PC-9 (cell line): ENCODE results near the gene GLRX3. TPM values are rescaled to one million over a fixed set of nuclear protein-coding genes. Genes with fewer than 3 reads are reported as not detected.

ENCODE experiments used
- BruUV-seq: library from RNA; stranded (reverse); fragments of 400-500 nt; replicated peaks from 2 replicates; lab custom pipeline; 2021; lab: Mats Ljungman, UMichigan
- CTCF ChIA-PET: fragments of 300-600 bp; sonication (Branson Sonifier 250); formaldehyde crosslinking; loops from one replicate; lab custom pipeline; 2022; ENCODE audit warnings: antibody characterized with exemption; lab: Charles Lee
- POLR2A ChIA-PET: fragments of 300-600 bp; sonication (Branson Sonifier 250); formaldehyde crosslinking; loops from one replicate; lab custom pipeline; 2022; ENCODE audit warnings: antibody characterized with exemption; ENCODE audit not compliant: unreplicated experiment; lab: Charles Lee
- DNase-seq, 2 experiments: peaks; one replicate each; pipeline versions ENCODE4 v3.0.0 to v3.0.0-alpha.2; 2015 to 2022; ENCODE audit warnings: mixed read lengths in 1 of 2
- H2AFZ ChIP-seq: fragments of 200-600 bp; sonication (generic); 2 replicates; pipeline ENCODE4 v1.8.1; 2017; ENCODE audit warnings: antibody characterized with exemption
- H3F3A ChIP-seq: fragments of 200-600 bp; sonication (generic); 2 replicates; pipeline ENCODE4 v1.8.1; 2017; ENCODE audit warnings: antibody characterized with exemption, mild to moderate bottlenecking, low read depth; ENCODE audit not compliant: insufficient read depth
- H3K27ac ChIP-seq: fragments of 200-600 bp; sonication (generic); 2 replicates; pipeline ENCODE4 v1.6.1; 2016; ENCODE audit warnings: mixed run types
- H3K27me3 ChIP-seq: fragments of 200-600 bp; sonication (generic); 2 replicates; pipeline ENCODE4 v1.6.1; 2016; ENCODE audit warnings: low read depth, mixed run types; ENCODE audit not compliant: insufficient read depth
- H3K36me3 ChIP-seq: fragments of 200-600 bp; sonication (generic); 2 replicates; pipeline ENCODE4 v1.6.1; 2016; ENCODE audit warnings: low read depth, mixed run types
- H3K4me1 ChIP-seq: fragments of 200-600 bp; sonication (generic); replicated peaks from 2 replicates; pipeline ENCODE4 v1.6.1; 2016; ENCODE audit warnings: mixed run types; ENCODE audit not compliant: insufficient read depth
- H3K4me2 ChIP-seq: fragments of 200-600 bp; sonication (generic); 2 replicates; pipeline ENCODE4 v1.6.1; 2017; ENCODE audit warnings: mixed run types
- H3K4me3 ChIP-seq: fragments of 200-600 bp; sonication (generic); 2 replicates; pipeline ENCODE4 v1.6.1; 2016; ENCODE audit warnings: mixed run types
- H3K79me2 ChIP-seq: fragments of 200-600 bp; sonication (generic); 2 replicates; pipeline ENCODE4 v1.6.1; 2017; ENCODE audit warnings: low read depth, mixed run types
- H3K9me2 ChIP-seq: fragments of 200-600 bp; sonication (generic); 2 replicates; pipeline ENCODE4 v1.8.1; 2017; ENCODE audit warnings: mild to moderate bottlenecking; ENCODE audit not compliant: insufficient read depth
- H3K9me3 ChIP-seq: fragments of 200-600 bp; sonication (generic); 2 replicates; pipeline ENCODE4 v1.8.1; 2016; ENCODE audit warnings: low read depth; ENCODE audit not compliant: insufficient read depth
- H4K20me1 ChIP-seq: fragments of 200-600 bp; sonication (generic); 2 replicates; pipeline ENCODE4 v1.8.1; 2017; ENCODE audit not compliant: insufficient read depth
- EZH2 ChIP-seq: fragments of 200-600 bp; sonication (generic); IDR thresholded peaks from 2 replicates; pipeline ENCODE4 v1.8.0; 2017; ENCODE audit warnings: antibody characterized with exemption, low read depth
- intact Hi-C: fragments of 100-400 bp; cut with micrococcal nuclease; formaldehyde crosslinking; loops from one replicate; pipeline ENCODE4 v1.10.0; 2022; ENCODE audit not compliant: unreplicated experiment
- total RNA-seq: library from RNA; stranded (reverse); gene quantifications from 2 replicates; pipeline ENCODE4 v1.2.3, GENCODE V29; 2021
- TF ChIP-seq, protein P1 (sequence below): fragments of 200-600 bp; sonication (generic); conservative IDR thresholded peaks from 2 replicates; pipeline ENCODE4 v1.6.1; 2017; ENCODE audit warnings: mixed run types, antibody characterized with exemption, mild to moderate bottlenecking, moderate library complexity

The GLRX3 gene
- total RNA-seq, 1 experiment from 2014 or later = 78.0 TPM

DNA sequence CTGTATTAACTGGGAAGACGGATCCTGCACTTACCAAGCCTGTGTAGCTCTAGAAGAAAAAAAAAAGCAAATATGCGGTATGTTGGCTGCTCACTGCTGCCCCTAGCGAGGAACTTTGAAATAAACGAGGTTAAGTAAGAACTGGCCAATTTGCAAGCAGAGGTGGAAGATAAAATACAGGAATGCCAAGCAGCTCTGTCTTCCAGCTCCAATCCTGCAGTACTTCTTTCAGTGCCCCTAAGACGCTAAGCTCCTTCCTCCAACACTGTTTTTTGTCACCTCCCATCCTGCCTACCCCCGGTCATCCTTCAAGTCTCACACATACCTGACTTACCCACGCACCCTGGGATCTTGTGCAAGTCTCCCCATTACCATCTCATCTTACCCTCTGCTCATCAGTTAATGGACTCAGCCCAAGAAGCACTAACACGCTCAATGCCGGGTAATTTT lies 26.4 kb upstream of the GLRX3 start:
- Histone ChIP-seq H2AFZ (peak overlapping the region; percentile 84), H3K27ac (peak overlapping the region; percentile 53; the same call in 1 of the 2 replicates), H3K9me3 (no peaks in the 10 kb centered on the region), H3K36me3 (no peaks in the 10 kb centered on the region), H3K27me3 (no peaks in the 10 kb centered on the region), H4K20me1 (no peaks in the 10 kb centered on the region), H3F3A (no peaks in the 10 kb centered on the region), H3K4me3 (peak overlapping the region; percentile 65), H3K9me2 (no peaks in the 10 kb centered on the region), H3K4me1 (no peaks in the 10 kb centered on the region), H3K4me2 (peak overlapping the region; percentile 74), H3K79me2 (no peaks in the 10 kb centered on the region)
- peak; percentile 44 to 65 for DNase-seq
- ChIA-PET POLR2A (interaction anchor here (0.6 to 1.3 kb wide), 3 partner anchors 26 to 65 kb away, joined by 3 to 5 read pairs (median 5); partner anchors contain the start of gene GLRX3), CTCF (interaction anchor here (0.5 to 1.2 kb wide), 4 partner anchors 12 to 92 kb away, joined by 3 to 4 read pairs (median 4); partner anchors contain the start of gene GLRX3)
- intact Hi-C loops = no loop called here
- TF ChIP-seq, protein P1, sequence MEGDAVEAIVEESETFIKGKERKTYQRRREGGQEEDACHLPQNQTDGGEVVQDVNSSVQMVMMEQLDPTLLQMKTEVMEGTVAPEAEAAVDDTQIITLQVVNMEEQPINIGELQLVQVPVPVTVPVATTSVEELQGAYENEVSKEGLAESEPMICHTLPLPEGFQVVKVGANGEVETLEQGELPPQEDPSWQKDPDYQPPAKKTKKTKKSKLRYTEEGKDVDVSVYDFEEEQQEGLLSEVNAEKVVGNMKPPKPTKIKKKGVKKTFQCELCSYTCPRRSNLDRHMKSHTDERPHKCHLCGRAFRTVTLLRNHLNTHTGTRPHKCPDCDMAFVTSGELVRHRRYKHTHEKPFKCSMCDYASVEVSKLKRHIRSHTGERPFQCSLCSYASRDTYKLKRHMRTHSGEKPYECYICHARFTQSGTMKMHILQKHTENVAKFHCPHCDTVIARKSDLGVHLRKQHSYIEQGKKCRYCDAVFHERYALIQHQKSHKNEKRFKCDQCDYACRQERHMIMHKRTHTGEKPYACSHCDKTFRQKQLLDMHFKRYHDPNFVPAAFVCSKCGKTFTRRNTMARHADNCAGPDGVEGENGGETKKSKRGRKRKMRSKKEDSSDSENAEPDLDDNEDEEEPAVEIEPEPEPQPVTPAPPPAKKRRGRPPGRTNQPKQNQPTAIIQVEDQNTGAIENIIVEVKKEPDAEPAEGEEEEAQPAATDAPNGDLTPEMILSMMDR = peak; percentile 57
- TF ChIP-seq EZH2 = no peak
- TSS peak; percentile 80 for BruUV-seq

DNA sequence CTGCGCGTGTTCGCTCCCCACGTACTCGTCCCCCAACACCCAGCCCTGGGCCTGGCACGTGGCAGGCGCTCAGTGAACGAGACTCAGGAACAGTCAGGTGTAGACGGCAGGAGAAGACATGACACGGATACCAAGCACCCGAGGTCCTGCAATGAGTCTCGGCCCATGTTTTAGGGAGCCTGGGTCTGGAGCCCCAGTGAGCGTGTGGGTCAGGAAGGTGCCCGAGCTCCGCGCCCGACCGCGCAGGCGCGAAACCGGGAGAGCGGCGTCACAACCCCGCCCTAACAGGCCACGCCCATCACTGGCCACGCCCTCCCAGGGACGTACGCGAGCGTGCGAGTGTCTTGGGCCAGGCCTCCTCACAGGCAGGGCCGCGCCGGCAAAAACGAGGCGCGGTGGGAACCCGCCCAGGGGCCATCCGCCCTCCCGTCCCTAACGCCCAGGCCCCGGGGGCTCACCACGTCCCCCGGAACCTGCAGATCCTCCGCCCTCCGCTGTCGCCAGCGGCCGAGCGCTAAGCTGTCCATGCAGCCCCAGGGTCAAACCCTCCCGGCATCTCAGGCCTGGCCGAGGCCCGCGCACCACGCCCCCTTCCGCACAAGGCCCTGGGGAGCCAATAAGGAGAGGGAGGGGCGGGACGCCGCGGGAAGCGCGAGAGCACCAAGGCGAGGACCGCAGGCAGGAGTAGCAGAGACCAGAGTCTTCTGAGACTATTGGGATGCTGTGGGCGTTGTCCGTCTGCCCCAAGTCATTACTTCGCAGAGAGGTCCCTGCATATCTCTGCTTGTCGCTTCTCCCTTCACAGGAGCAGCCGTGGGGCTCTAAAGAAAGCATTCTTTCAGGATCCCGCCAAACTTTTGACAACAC lies 25.7 kb upstream of the GLRX3 start, which contains the start of gene C10orf143:
Gene C10orf143 (minus strand): TSS at position 585 of the 867 bp plus-strand sequence. CDS start 58 bp downstream, at position 527.
- CTCF ChIA-PET = interaction anchor here (0.7 to 1.2 kb wide), 2 partner anchors 26 to 28 kb away, joined by 3 to 4 read pairs; partner anchors contain the start of gene GLRX3
- Histone ChIP-seq H3K4me1 (no peaks in the 10 kb centered on the region), H3K27me3 (no peaks in the 10 kb centered on the region), H3K4me3 (peak within 1 kb of the TSS; percentile 65), H3F3A (no peaks in the 10 kb centered on the region), H3K79me2 (no peaks in the 10 kb centered on the region), H4K20me1 (no peaks in the 10 kb centered on the region), H3K27ac (peak within 1 kb of the TSS; percentile 53; the same call in 1 of the 2 replicates), H3K4me2 (peak within 1 kb of the TSS; percentile 74), H3K9me2 (no peaks in the 10 kb centered on the region), H3K9me3 (no peaks in the 10 kb centered on the region), H2AFZ (peak within 1 kb of the TSS; percentile 84), H3K36me3 (no peaks in the 10 kb centered on the region)
- no peak for TF ChIP-seq EZH2
- TF ChIP-seq, protein P1 = no peak
- peak; percentile 67 to 93 for DNase-seq
- BruUV-seq = no TSS peak
- intact Hi-C loops = loop anchor here (1.0 kb wide), 1 partner anchor 26 kb away; the partner anchor contains the start of gene GLRX3
- POLR2A ChIA-PET = interaction anchor here (0.6 to 1.3 kb wide), 4 partner anchors 25 to 71 kb away, joined by 3 to 5 read pairs (median 4); partner anchors contain the start of gene GLRX3
